K562 (cell line): ENCODE data around the gene PBX1. TPM values are rescaled to one million over a fixed set of nuclear protein-coding genes. Genes with fewer than 3 reads are reported as not detected.

Source experiments
- ATAC-seq: fragments of 200-7000 bp; cut with Tn5 transposase; 3 replicates; pipeline ENCODE4 v1.9.1; 2020; ENCODE audit warnings: moderate library complexity
- BruUV-seq: library from RNA; stranded (reverse); fragments of 400-500 nt; replicated peaks from 2 replicates; lab custom pipeline; 2021; lab: Mats Ljungman, UMichigan
- CTCF ChIA-PET: fragments of 300-600 bp; formaldehyde crosslinking; extraction: SDS; loops from one replicate; lab custom pipeline; 2021; ENCODE audit warnings: low intra/inter-chr PET ratio; lab: Yijun Ruan, JAX
- POLR2A ChIA-PET: fragments of 300-600, 350-650 bp; sonication (Branson Sonifier 250); formaldehyde crosslinking; extraction: SDS; loops from one replicate; lab custom pipeline; 2021; ENCODE audit warnings: antibody characterized with exemption, inconsistent platforms; lab: Yijun Ruan, JAX
- DNase-seq, 4 experiments: peaks; one replicate each; pipeline versions ENCODE4 v3.0.0 to v3.0.0-alpha.2; 2011 to 2018; ENCODE audit warnings: low spot score in 3 of 4, mixed read lengths in 3 of 4; ENCODE audit errors: extremely low read depth in 1 of 4
- FAIRE-seq: peaks from 2 replicates; lab custom pipeline; 2011; peaks lifted over from hg19 to GRCh38; lab: Jason Lieb, UNC
- H2AFZ ChIP-seq: 2 replicates; pipeline ENCODE4 v1.6.0; 2011; ENCODE audit warnings: low read depth, low read length, control low read depth, inconsistent platforms
- H3K27ac ChIP-seq: fragments of 200-600 bp; 3 replicates; pipeline ENCODE4 v1.8.0; 2011; ENCODE audit warnings: low read depth, mild to moderate bottlenecking, control low read depth, inconsistent platforms, low read length, moderate library complexity, mixed read lengths; ENCODE audit errors: extremely low read depth
- H3K27me3 ChIP-seq, 2 experiments: fragments of 300-600 bp in 1 of 2; 2 replicates in 1 of 2; 3 replicates in 1 of 2; pipeline versions ENCODE4 v1.6.0 to v1.8.0; 2011; ENCODE audit warnings: inconsistent platforms in 2 of 2, low read length in 2 of 2, mild to moderate bottlenecking in 1 of 2, mixed read lengths in 1 of 2, moderate library complexity in 1 of 2; ENCODE audit not compliant: control insufficient read depth in 2 of 2, insufficient read depth in 2 of 2
- H3K36me3 ChIP-seq: fragments of 300-600 bp; 3 replicates; pipeline ENCODE4 v1.8.0; 2011; ENCODE audit warnings: mild to moderate bottlenecking, low read length, inconsistent platforms; ENCODE audit not compliant: control insufficient read depth, insufficient read depth
- H3K4me1 ChIP-seq, 2 experiments: fragments of 200-600 bp in 1 of 2; replicated peaks in 1 of 2; 2 replicates in 1 of 2; 3 replicates in 1 of 2; pipeline versions ENCODE4 v1.5.1 to v1.8.0; 2011; ENCODE audit warnings: inconsistent platforms in 2 of 2, low read length in 2 of 2, mild to moderate bottlenecking in 1 of 2, mixed read lengths in 1 of 2, moderate library complexity in 1 of 2; ENCODE audit not compliant: control insufficient read depth in 2 of 2, insufficient read depth in 2 of 2
- H3K4me2 ChIP-seq: 2 replicates; pipeline ENCODE4 v1.6.1; 2011; ENCODE audit warnings: low read length, control low read depth, inconsistent platforms, mixed read lengths; ENCODE audit not compliant: insufficient read depth
- H3K4me3 ChIP-seq: fragments of 200-600 bp; sonication (generic), shearing (Covaris generic); 2 replicates; pipeline ENCODE4 v1.5.1; 2016; ENCODE audit warnings: control low read depth, inconsistent platforms
- H3K79me2 ChIP-seq: fragments of 200-600 bp; 3 replicates; pipeline ENCODE4 v1.8.0; 2011; ENCODE audit warnings: low read length, inconsistent platforms; ENCODE audit not compliant: control insufficient read depth, insufficient read depth
- H3K9ac ChIP-seq, 2 experiments: 2 replicates each; pipeline versions ENCODE4 v1.6.0 to v1.6.1; 2011; ENCODE audit warnings: low read depth in 2 of 2, low read length in 2 of 2, control low read depth in 1 of 2, inconsistent platforms in 1 of 2, mild to moderate bottlenecking in 1 of 2, mixed read lengths in 1 of 2; ENCODE audit not compliant: insufficient read depth in 1 of 2
- H3K9me1 ChIP-seq: one replicate; pipeline ENCODE4 v1.6.0; 2011; ENCODE audit warnings: inconsistent platforms, mild to moderate bottlenecking, low read length, moderate library complexity; ENCODE audit not compliant: control insufficient read depth, insufficient read depth
- H3K9me3 ChIP-seq: replicated peaks from 2 replicates; pipeline ENCODE4 v1.5.1; 2011; ENCODE audit warnings: low read depth, low read length, inconsistent platforms; ENCODE audit not compliant: control insufficient read depth, insufficient read depth
- H4K20me1 ChIP-seq: replicated peaks from 2 replicates; pipeline ENCODE4 v1.6.1; 2011; ENCODE audit warnings: low read length, inconsistent platforms, mixed read lengths; ENCODE audit not compliant: control insufficient read depth, insufficient read depth
- CTBP1 ChIP-seq: fragments of 450-650 bp; IDR thresholded peaks from 2 replicates; pipeline ENCODE4 v1.6.1; 2016; ENCODE audit warnings: borderline replicate concordance
- EWSR1 ChIP-seq: fragments of 450-650 bp; IDR thresholded peaks from 2 replicates; pipeline ENCODE4 v1.6.1; 2018; ENCODE audit warnings: borderline replicate concordance, mild to moderate bottlenecking, low read depth, moderate library complexity; ENCODE audit not compliant: partially characterized antibody
- KLF16 ChIP-seq: IDR thresholded peaks from 2 replicates; pipeline ENCODE4 v1.6.1; 2016; ENCODE audit warnings: antibody characterized with exemption
- RBM14 ChIP-seq: fragments of 200-400 bp; formaldehyde crosslinking; IDR thresholded peaks from 2 replicates; pipeline ENCODE4 v1.6.1; 2018; ENCODE audit warnings: low read depth, mild to moderate bottlenecking, low read length, moderate library complexity, borderline replicate concordance; ENCODE audit not compliant: insufficient read depth
- SOX6 ChIP-seq: fragments of 450-650 bp; IDR thresholded peaks from 2 replicates; pipeline ENCODE4 v1.6.1; 2014; ENCODE audit warnings: mild to moderate bottlenecking
- SPI1 ChIP-seq: IDR thresholded peaks from 2 replicates; pipeline ENCODE4 v1.6.1; 2011; ENCODE audit warnings: low read depth, low read length, control low read depth, borderline replicate concordance
- ZNF217 ChIP-seq: sonication (generic); formaldehyde crosslinking; IDR thresholded peaks from 2 replicates; pipeline ENCODE4 v1.8.0; 2022; ENCODE audit warnings: mild to moderate bottlenecking, missing genetic modification reagents
- ZNF655 ChIP-seq: fragments of 250-450 bp; sonication (Bioruptor Pico); IDR thresholded peaks from 2 replicates; pipeline ENCODE4 v1.5.0; 2021
- WGBS: fragments of 100-300 bp; shearing (Covaris generic); methylation state at CpG from one replicate; pipeline ENCODE4 v1.1.6; 2016; ENCODE audit warnings: low coverage, mixed read lengths; ENCODE audit not compliant: insufficient coverage; ENCODE audit errors: missing lambda C conversion rate; 5-methylcytosine and 5-hydroxymethylcytosine counted together
- in situ Hi-C: fragments of 300-500 bp; cut with MboI; formaldehyde crosslinking; loops from 4 replicates; pipeline ENCODE4 v1.15.0; 2018; ENCODE audit warnings: inconsistent platforms, mixed read lengths
- intact Hi-C: fragments of 100-400 bp; cut with micrococcal nuclease; formaldehyde crosslinking; loops from 2 replicates; pipeline ENCODE4 v1.14.2; 2022
- polyA plus RNA-seq, 8 experiments: library from polyadenylated mRNA; depleted of rRNA in 4 of 8; stranded (reverse) in 5 of 8; unstranded in 3 of 8; fragments of >200 nt; fragmentation: Nextera tagmentation in 2 of 8; fragmentation: Illumina TruSeq in 1 of 8; extraction: Ambion mirVana in 2 of 8; extraction: Trizol in 1 of 8; gene quantifications; 2 replicates each; pipeline versions ENCODE4 v1.2.1 to v1.2.3, GENCODE V29; 2011 to 2014; ENCODE audit warnings: inconsistent platforms in 1 of 8, missing spikeins in 1 of 8
- total RNA-seq, 7 experiments: library from RNA; depleted of rRNA in 6 of 7; stranded (reverse); fragments of >200 nt in 6 of 7; fragmentation: Illumina TruSeq in 2 of 7; extraction: Trizol in 2 of 7; gene quantifications; 2 replicates each; pipeline versions ENCODE4 v1.2.1 to v1.2.3, GENCODE V29; 2011 to 2021; ENCODE audit warnings: low replicate concordance in 1 of 7
- TF ChIP-seq, protein P1 (sequence below), 3 experiments: fragments of 200-800 bp in 1 of 3; sonication (Bioruptor generic) in 1 of 3; sonication (generic) in 1 of 3; formaldehyde crosslinking in 1 of 3; IDR thresholded peaks; 2 replicates each; pipeline versions ENCODE4 v1.6.1 to v1.8.0; 2016 to 2022; ENCODE audit warnings: mild to moderate bottlenecking in 2 of 3, missing compliant biosample characterization in 2 of 3, missing genetic modification characterization in 2 of 3, missing genetic modification reagents in 1 of 3
- TF ChIP-seq, protein P2 (sequence below), 2 experiments: IDR thresholded peaks; 2 replicates each; pipeline ENCODE4 v1.6.1; 2011; ENCODE audit warnings: borderline replicate concordance in 1 of 2, control low read depth in 1 of 2, low read depth in 1 of 2, low read length in 1 of 2, mild to moderate bottlenecking in 1 of 2, mixed read lengths in 1 of 2, moderate library complexity in 1 of 2; ENCODE audit not compliant: insufficient read depth in 1 of 2, insufficient read length in 1 of 2, poor library complexity in 1 of 2, severe bottlenecking in 1 of 2; ENCODE audit errors: extremely low read depth in 1 of 2

Gene PBX1
- total and polyA plus RNA-seq, 9 of the 15 experiments (the other 6 are each of a cell fraction or from before 2014, with no cell fraction given): 0.03 to 0.62 (median 0.17) TPM

- H3K36me3 ChIP-seq: no peaks in the 10 kb centered on the region
- FAIRE-seq (no peak), ATAC-seq (no peak), DNase-seq (no peak)
- no peak overlapping the region for H2AFZ ChIP-seq
- WGBS: 37% methylated on average over 2 of the region's 2 CpGs
- H3K4me1 ChIP-seq: peaks cover 4 to 40% of the 10 kb centered on the region in 2 experiments; a peak in 4 of 5 replicates
- in situ Hi-C loops: no loop called here
- H3K9ac ChIP-seq: no peak overlapping the region
- H3K9me3 ChIP-seq: no peaks in the 10 kb centered on the region
- no TSS peak for BruUV-seq
- no peak overlapping the region for H3K27ac ChIP-seq
- ChIA-PET CTCF (interaction anchor here (0.5 kb wide), 1 partner anchor 200 kb away, joined by 4 read pairs; no protein-coding TSS in a partner anchor), POLR2A (no interaction called here)
- no peak overlapping the region for H3K4me2 ChIP-seq
- H4K20me1 ChIP-seq: no peaks in the 10 kb centered on the region
- no peaks in the 10 kb centered on the region for H3K9me1 ChIP-seq
- H3K79me2 ChIP-seq: no peaks in the 10 kb centered on the region
- TF ChIP-seq ZNF655 (CRISPR knock-in tag) (no peak), RBM14 (no peak)
- H3K27me3 ChIP-seq: no peaks in the 10 kb centered on the region
- H3K4me3 ChIP-seq: no peak overlapping the region
- intact Hi-C loops: no loop called here
Observed at GRCh38 chr1:164769486-164770130, 210.6 kb downstream of the PBX1 start.

- H3K4me2 ChIP-seq: peak overlapping the region; percentile 10; the same call in 1 of the 2 replicates
- no peaks in the 10 kb centered on the region for H3K27me3 ChIP-seq
- BruUV-seq: no TSS peak
- H2AFZ ChIP-seq: no peak overlapping the region
- no peak overlapping the region for H3K4me3 ChIP-seq
- in situ Hi-C loops (no loop called here), intact Hi-C loops (no loop called here)
- ChIA-PET POLR2A (no interaction called here), CTCF (interaction anchor here (0.5 kb wide), 1 partner anchor 201 kb away, joined by 4 read pairs; no protein-coding TSS in a partner anchor)
- no peak overlapping the region for H3K9ac ChIP-seq
- peak in 2 of 4 experiments; percentile 25 to 26 for DNase-seq
- H3K4me1 ChIP-seq: peaks cover 4 to 45% of the 10 kb centered on the region in 2 experiments; a peak in 4 of 5 replicates
- no peak for FAIRE-seq
- H4K20me1 ChIP-seq: no peaks in the 10 kb centered on the region
- no peaks in the 10 kb centered on the region for H3K36me3 ChIP-seq
- 0% methylated on average over 2 of the region's 2 CpGs for WGBS
- no peaks in the 10 kb centered on the region for H3K9me1 ChIP-seq
- no peaks in the 10 kb centered on the region for H3K9me3 ChIP-seq
- H3K79me2 ChIP-seq: no peaks in the 10 kb centered on the region
- H3K27ac ChIP-seq: no peak overlapping the region
- no peak for ATAC-seq
- TF ChIP-seq, protein P1, sequence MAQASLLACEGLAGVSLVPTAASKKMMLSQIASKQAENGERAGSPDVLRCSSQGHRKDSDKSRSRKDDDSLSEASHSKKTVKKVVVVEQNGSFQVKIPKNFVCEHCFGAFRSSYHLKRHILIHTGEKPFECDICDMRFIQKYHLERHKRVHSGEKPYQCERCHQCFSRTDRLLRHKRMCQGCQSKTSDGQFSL (CRISPR knock-in tag; IDR thresholded peaks at IDR 0.05): no peak
- TF ChIP-seq, protein P1 (tag; IDR thresholded peaks at IDR 0.05): no peak
- peak; percentile 33; the same call in 1 of the 2 replicates for TF ChIP-seq SOX6
- no peak for TF ChIP-seq ZNF217 (CRISPR knock-in tag)
- TF ChIP-seq EWSR1: no peak
- peak; percentile 41; the same call in 1 of the 2 replicates for TF ChIP-seq SPI1
- peak; percentile 48; the same call in 1 of the 2 replicates for TF ChIP-seq CTBP1
- TF ChIP-seq, protein P2, sequence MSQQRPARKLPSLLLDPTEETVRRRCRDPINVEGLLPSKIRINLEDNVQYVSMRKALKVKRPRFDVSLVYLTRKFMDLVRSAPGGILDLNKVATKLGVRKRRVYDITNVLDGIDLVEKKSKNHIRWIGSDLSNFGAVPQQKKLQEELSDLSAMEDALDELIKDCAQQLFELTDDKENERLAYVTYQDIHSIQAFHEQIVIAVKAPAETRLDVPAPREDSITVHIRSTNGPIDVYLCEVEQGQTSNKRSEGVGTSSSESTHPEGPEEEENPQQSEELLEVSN (IDR thresholded peaks at IDR 0.05; ENCODE audit: borderline replicate concordance in 1 of 2, extremely low read depth in 1 of 2, insufficient read depth in 1 of 2, insufficient read length in 1 of 2, low read depth in 1 of 2, low read length in 1 of 2, poor library complexity in 1 of 2, severe bottlenecking in 1 of 2): no peak
- TF ChIP-seq KLF16: peak; percentile 51; the same call in 1 of the 2 replicates
Observed at GRCh38 chr1:164770131-164770529, 211.1 kb downstream of the PBX1 start.
